ENCODE measurements around the gene TTC7B.

Gene TTC7B

DNA sequence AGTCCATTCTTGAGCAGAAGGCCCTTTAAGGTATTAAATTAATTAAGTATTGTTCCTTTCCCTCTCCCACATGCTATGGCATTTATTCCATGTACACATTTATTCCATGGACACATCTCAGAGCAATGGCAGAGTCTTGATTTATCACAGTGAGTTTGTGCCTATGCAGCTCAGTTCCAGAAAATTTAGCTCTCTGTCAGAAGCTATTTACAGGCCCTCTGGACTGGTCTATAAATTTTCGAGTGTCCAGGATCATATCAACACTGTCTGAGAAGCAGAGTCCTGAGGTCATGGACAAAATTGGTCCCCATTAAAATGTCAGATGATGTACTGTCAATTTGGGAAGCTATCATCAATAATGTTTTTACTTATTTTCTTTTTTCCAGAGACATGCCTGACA lies 65.5 kb downstream of the TTC7B start:
- TF ChIP-seq, protein P1, sequence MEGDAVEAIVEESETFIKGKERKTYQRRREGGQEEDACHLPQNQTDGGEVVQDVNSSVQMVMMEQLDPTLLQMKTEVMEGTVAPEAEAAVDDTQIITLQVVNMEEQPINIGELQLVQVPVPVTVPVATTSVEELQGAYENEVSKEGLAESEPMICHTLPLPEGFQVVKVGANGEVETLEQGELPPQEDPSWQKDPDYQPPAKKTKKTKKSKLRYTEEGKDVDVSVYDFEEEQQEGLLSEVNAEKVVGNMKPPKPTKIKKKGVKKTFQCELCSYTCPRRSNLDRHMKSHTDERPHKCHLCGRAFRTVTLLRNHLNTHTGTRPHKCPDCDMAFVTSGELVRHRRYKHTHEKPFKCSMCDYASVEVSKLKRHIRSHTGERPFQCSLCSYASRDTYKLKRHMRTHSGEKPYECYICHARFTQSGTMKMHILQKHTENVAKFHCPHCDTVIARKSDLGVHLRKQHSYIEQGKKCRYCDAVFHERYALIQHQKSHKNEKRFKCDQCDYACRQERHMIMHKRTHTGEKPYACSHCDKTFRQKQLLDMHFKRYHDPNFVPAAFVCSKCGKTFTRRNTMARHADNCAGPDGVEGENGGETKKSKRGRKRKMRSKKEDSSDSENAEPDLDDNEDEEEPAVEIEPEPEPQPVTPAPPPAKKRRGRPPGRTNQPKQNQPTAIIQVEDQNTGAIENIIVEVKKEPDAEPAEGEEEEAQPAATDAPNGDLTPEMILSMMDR (IDR thresholded peaks at IDR 0.05): no peak

DNA sequence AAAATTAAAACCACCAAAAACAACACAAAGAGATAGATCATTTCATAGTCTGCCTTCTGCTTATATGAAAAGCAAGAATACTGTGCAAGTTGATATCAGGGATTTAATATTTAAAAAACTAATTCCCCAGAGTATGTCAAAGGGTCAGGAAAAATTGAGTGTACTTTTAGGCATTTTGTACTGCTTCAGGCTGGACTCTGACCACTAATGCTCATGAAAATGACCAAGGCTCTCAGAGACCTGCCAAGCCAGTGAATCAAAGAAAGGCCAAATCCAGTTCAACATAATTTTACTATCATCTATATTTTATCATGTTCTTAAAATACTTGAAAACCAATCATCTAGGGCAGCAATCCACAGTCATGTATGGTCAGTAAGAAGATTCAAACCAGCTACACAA lies 66.0 kb downstream of the TTC7B start:
- TF ChIP-seq, protein P1 (IDR thresholded peaks at IDR 0.05): no peak

DNA sequence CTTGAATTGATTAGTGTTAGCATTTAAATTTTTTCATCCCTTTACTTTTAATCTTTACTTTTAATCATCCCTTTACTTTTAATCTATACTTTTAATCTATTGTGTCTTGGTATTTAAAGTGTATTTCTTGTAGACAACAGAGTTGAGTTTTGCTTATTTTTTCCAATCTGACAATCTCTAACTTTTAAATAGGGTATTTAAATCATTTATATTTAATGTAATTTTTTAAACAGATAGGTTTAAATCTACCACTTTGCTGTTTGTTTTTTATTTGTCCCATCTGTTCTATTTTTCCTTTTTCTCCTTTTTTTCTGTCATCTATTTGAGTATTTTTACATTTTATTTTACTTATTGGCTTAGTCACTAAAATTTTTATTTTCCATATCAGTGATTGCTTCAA lies 68.3 kb downstream of the TTC7B start:
- TF ChIP-seq, protein P1 (IDR thresholded peaks at IDR 0.05): no peak

DNA sequence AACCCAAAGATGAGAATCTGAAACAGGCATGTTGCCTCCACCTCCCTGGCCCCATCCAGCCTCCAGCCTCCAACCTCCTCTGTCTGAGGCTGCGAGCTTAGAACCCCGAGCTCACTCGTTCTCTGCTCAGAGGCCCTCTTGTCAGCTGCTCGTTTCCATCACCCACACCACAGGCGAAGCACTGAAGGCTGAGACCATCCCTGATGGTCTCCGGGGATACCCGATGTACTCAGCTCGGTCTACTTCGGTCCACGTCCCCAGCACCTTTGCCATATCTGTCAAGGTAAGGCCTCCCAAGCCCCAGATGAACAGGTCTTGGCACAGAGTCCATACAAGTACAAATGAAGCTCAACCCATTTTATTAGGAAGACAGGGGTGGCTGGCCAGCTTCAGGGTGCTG lies 72.4 kb downstream of the TTC7B start:
- TF ChIP-seq, protein P1 (IDR thresholded peaks at IDR 0.05): no peak

DNA sequence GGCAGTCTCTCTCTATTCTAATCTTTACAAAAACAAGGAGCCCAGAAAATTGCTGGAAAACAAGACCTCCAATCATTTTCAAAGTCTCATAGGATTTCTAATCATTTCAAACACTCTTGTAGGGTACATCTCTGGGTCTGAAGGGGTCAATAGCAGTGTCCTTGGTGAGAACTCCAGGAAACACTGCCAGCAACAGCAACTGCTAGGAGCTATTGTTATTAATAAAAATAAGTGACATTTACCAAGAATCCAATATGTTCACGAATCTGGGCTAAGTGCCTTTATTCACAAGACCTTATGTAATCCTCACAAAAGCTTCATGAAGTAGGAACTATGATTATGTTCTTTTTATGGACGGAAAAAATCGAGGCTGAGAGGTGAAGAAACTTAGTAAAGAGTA lies 72.8 kb downstream of the TTC7B start:
- TF ChIP-seq, protein P1 (IDR thresholded peaks at IDR 0.05): no peak

DNA sequence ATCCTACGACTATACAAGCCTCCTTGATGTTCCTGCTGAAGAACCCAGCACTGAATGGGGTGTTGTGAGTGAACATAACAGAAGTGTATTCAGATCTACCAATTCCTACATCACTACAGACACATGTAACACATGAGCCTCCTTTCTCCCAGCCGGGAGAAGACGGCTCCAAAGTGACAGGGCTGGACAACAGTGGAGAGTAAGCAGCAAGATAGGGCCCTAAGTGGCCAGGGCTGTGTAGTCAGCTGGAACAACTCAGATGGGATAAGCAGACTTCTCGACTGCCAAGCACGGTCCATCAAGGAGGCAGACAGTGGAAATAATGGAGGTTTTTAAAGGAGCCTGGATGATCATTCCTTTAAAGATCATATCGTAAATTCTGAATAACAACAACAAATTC lies 73.5 kb downstream of the TTC7B start:
- TF ChIP-seq, protein P1 (IDR thresholded peaks at IDR 0.05): no peak

DNA sequence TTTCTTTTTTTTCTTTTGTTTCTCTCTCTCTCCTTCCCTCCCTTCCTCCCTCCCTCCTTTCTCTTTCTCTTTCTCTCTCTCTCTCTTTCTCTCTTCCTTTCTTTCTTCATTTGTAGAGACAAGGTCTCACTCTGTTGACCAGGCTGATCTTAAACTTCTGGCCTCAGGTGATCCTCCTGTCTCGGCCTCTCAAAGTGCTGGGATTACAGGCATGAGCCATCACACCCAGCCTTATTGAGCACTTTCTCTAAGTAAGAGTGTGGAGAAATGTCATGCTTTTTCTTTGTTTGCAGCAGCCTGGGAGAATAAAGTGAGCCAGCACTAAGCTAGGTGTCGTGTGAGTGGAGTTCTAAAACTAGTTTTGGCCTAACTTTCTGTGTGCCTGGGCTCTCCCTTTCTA lies 74.0 kb downstream of the TTC7B start:
- TF ChIP-seq, protein P1 (IDR thresholded peaks at IDR 0.05): no peak

DNA sequence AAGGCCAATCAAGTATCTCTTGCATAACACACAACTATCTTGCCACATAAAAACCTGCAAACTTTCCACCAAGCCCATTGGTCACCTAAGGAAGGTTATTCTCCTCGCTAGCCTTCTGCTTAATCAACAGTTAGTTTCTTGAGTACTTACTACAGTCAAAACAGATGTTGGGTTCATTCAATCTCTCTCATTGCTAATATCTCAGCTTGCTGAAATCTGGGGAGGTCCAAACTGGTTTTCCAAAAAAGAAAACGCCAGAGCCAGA lies 74.6 kb downstream of the TTC7B start:
- TF ChIP-seq, protein P1 (IDR thresholded peaks at IDR 0.05): no peak

Measured in LNCAP (cell line).